ENCODE data around the gene KLHL1.

The KLHL1 gene

DNA sequence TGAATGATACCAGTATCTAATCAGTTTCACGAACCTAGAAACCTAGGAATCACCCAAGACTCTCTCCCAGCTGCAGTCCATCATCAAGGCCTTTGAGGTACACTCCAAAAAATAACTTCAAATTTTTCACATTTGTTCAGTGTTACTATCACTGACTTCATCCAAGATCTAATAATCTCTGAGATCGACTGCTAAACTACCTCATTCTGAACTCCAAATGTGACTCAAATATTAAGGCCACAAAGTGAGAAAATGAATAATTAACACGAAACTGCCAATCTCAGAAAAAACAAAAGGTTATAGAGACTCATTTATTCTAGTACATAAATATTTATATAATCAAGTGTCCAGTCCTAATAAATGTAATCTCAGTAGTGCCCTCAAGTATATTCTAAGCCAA, 430.9 kb downstream of the KLHL1 start:
- Histone ChIP-seq H3K14ac (ENCODE audit: low read length) (no peak overlapping the region), H4K8ac (ENCODE audit: low read depth, low read length) (no peak overlapping the region), H3K23ac (ENCODE audit: low read length) (no peak overlapping the region), H3K4me3 (ENCODE audit: low read depth, low read length) (no peak overlapping the region), H2BK120ac (ENCODE audit: insufficient read depth, low read length, poor library complexity) (no peak overlapping the region), H3K4me1 (ENCODE audit: control insufficient read depth in 1 of 2, insufficient read depth in 2 of 2, low read length in 2 of 2) (no peaks in the 10 kb centered on the region), H2BK5ac (ENCODE audit: low read depth, low read length, poor library complexity) (no peak overlapping the region), H2AK5ac (ENCODE audit: low read length) (no peak overlapping the region), H3K79me2 (ENCODE audit: control insufficient read depth, insufficient read depth, low read length, poor library complexity) (no peaks in the 10 kb centered on the region), H2AFZ (ENCODE audit: insufficient read depth, low read length, poor library complexity) (no peak overlapping the region), H3K79me1 (ENCODE audit: low read length) (no peaks in the 10 kb centered on the region), H3K36me3 (ENCODE audit: control insufficient read depth in 1 of 2, insufficient read depth in 2 of 2, low read length in 2 of 2) (no peaks in the 10 kb centered on the region), H3K27me3 (ENCODE audit: insufficient read depth, low read length) (no peaks in the 10 kb centered on the region), H3K18ac (ENCODE audit: low read length) (no peak overlapping the region), H2BK12ac (ENCODE audit: low read length) (no peak overlapping the region), H4K91ac (ENCODE audit: low read depth, low read length) (no peak overlapping the region), H3K9ac (ENCODE audit: low read length) (no peak overlapping the region), H3K4me2 (ENCODE audit: low read length) (no peak overlapping the region), H3K27ac (ENCODE audit: low read depth, low read length) (no peak overlapping the region), H4K12ac (ENCODE audit: low read depth, low read length) (no peak overlapping the region), H3K4ac (ENCODE audit: low read depth, low read length) (no peak overlapping the region), H3K9me3 (ENCODE audit: insufficient read depth, low read depth, low read length) (no peaks in the 10 kb centered on the region)
- WGBS (ENCODE audit: extremely low coverage, insufficient coverage, insufficient read length): no CpG with 5 or more reads among the region's 3 CpGs
- DNase-seq: no peak

DNA sequence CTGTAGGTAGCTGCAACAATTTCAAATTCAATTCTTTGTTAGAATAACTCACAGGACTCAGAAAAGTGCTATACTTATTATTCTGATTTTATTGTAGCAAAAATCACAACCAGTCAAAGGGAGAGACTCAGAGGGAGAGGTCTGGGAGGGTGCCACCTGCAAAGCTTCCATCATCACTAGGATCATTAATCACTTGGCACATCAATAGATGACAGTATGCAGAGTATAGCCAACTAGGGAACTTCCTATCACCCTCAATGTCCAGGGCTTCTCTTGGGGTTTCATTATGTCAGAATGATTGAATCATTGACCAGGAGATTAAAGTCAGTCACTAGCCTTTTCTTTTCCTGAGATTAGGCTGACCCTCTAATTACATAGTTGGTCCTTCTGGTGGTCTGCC, 432.0 kb downstream of the KLHL1 start:
- Histone ChIP-seq H2AFZ (ENCODE audit: insufficient read depth, low read length, poor library complexity) (no peak overlapping the region), H3K4ac (ENCODE audit: low read depth, low read length) (no peak overlapping the region), H4K12ac (ENCODE audit: low read depth, low read length) (no peak overlapping the region), H3K36me3 (ENCODE audit: control insufficient read depth in 1 of 2, insufficient read depth in 2 of 2, low read length in 2 of 2) (no peaks in the 10 kb centered on the region), H3K23ac (ENCODE audit: low read length) (no peak overlapping the region), H3K4me2 (ENCODE audit: low read length) (no peak overlapping the region), H4K8ac (ENCODE audit: low read depth, low read length) (no peak overlapping the region), H2BK120ac (ENCODE audit: insufficient read depth, low read length, poor library complexity) (no peak overlapping the region), H4K91ac (ENCODE audit: low read depth, low read length) (no peak overlapping the region), H3K9ac (ENCODE audit: low read length) (no peak overlapping the region), H3K18ac (ENCODE audit: low read length) (no peak overlapping the region), H3K9me3 (ENCODE audit: insufficient read depth, low read depth, low read length) (no peaks in the 10 kb centered on the region), H3K79me1 (ENCODE audit: low read length) (no peaks in the 10 kb centered on the region), H2BK5ac (ENCODE audit: low read depth, low read length, poor library complexity) (no peak overlapping the region), H3K27ac (ENCODE audit: low read depth, low read length) (no peak overlapping the region), H3K4me3 (ENCODE audit: low read depth, low read length) (no peak overlapping the region), H3K27me3 (ENCODE audit: insufficient read depth, low read length) (no peaks in the 10 kb centered on the region), H3K4me1 (ENCODE audit: control insufficient read depth in 1 of 2, insufficient read depth in 2 of 2, low read length in 2 of 2) (no peaks in the 10 kb centered on the region), H3K14ac (ENCODE audit: low read length) (no peak overlapping the region), H2BK12ac (ENCODE audit: low read length) (no peak overlapping the region), H3K79me2 (ENCODE audit: control insufficient read depth, insufficient read depth, low read length, poor library complexity) (no peaks in the 10 kb centered on the region), H2AK5ac (ENCODE audit: low read length) (no peak overlapping the region)
- DNase-seq: no peak

DNA sequence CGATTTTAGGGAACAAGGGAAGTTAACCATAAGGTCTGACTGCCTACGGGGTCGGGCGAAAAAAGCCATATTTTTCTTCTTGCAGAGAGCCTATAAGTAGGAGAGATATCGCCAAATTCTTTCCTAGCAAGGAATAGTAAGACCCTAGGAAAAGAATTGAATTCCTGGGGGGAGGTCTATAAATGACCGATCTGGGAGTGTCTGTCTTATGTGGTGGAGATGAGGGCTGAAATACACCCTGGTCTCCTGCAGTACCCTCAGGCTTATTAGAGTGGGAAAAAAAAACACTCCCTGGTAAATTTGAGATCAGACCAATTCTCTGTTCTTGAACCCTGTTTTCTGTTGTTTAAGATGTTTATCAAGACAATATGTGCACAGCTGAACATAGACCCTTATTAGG, 448.1 kb downstream of the KLHL1 start:
- Histone ChIP-seq H3K27ac (ENCODE audit: low read depth, low read length) (no peak overlapping the region), H3K23ac (ENCODE audit: low read length) (no peak overlapping the region), H2BK120ac (ENCODE audit: insufficient read depth, low read length, poor library complexity) (no peak overlapping the region), H2AK5ac (ENCODE audit: low read length) (no peak overlapping the region), H3K18ac (ENCODE audit: low read length) (no peak overlapping the region), H4K91ac (ENCODE audit: low read depth, low read length) (no peak overlapping the region), H4K8ac (ENCODE audit: low read depth, low read length) (no peak overlapping the region), H3K27me3 (ENCODE audit: insufficient read depth, low read length) (no peaks in the 10 kb centered on the region), H3K14ac (ENCODE audit: low read length) (no peak overlapping the region), H3K9ac (ENCODE audit: low read length) (no peak overlapping the region), H2BK5ac (ENCODE audit: low read depth, low read length, poor library complexity) (no peak overlapping the region), H3K79me1 (ENCODE audit: low read length) (no peaks in the 10 kb centered on the region), H3K79me2 (ENCODE audit: control insufficient read depth, insufficient read depth, low read length, poor library complexity) (no peaks in the 10 kb centered on the region), H2BK12ac (ENCODE audit: low read length) (no peak overlapping the region), H4K12ac (ENCODE audit: low read depth, low read length) (no peak overlapping the region), H3K9me3 (ENCODE audit: insufficient read depth, low read depth, low read length) (no peaks in the 10 kb centered on the region), H3K4me3 (ENCODE audit: low read depth, low read length) (no peak overlapping the region), H3K4me1 (ENCODE audit: control insufficient read depth in 1 of 2, insufficient read depth in 2 of 2, low read length in 2 of 2) (no peaks in the 10 kb centered on the region), H2AFZ (ENCODE audit: insufficient read depth, low read length, poor library complexity) (no peak overlapping the region), H3K36me3 (ENCODE audit: control insufficient read depth in 1 of 2, insufficient read depth in 2 of 2, low read length in 2 of 2) (no peaks in the 10 kb centered on the region), H3K4ac (ENCODE audit: low read depth, low read length) (no peak overlapping the region), H3K4me2 (ENCODE audit: low read length) (no peak overlapping the region)
- no CpG with 5 or more reads among the region's 6 CpGs for WGBS (ENCODE audit: extremely low coverage, insufficient coverage, insufficient read length)
- no peak for DNase-seq

DNA sequence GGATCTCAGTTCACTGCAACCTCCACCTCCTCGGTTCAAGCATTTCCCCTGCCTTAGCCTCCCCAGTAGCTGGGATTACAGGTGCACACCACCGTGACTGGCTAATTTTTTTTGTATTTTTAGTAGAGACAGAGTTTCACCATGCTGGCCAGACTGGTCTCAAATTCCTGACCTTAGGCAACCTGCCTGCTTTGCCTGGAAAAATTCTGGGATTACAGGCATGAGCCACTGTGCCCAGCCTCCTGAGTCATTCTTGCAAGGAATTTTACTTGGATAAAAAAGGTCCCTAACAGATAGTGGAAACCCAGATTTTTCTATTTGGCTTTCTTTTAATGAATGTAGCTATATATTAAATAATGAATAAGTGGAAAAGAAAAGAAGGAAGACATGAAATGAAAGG, 450.6 kb downstream of the KLHL1 start:
- WGBS (ENCODE audit: extremely low coverage, insufficient coverage, insufficient read length): no CpG with 5 or more reads among the region's 2 CpGs
- Histone ChIP-seq H3K9ac (ENCODE audit: low read length) (no peak overlapping the region), H3K79me2 (ENCODE audit: control insufficient read depth, insufficient read depth, low read length, poor library complexity) (no peaks in the 10 kb centered on the region), H3K23ac (ENCODE audit: low read length) (no peak overlapping the region), H3K4me3 (ENCODE audit: low read depth, low read length) (no peak overlapping the region), H3K4me1 (ENCODE audit: control insufficient read depth in 1 of 2, insufficient read depth in 2 of 2, low read length in 2 of 2) (no peaks in the 10 kb centered on the region), H3K4me2 (ENCODE audit: low read length) (no peak overlapping the region), H3K9me3 (ENCODE audit: insufficient read depth, low read depth, low read length) (no peaks in the 10 kb centered on the region), H2AFZ (ENCODE audit: insufficient read depth, low read length, poor library complexity) (no peak overlapping the region), H4K12ac (ENCODE audit: low read depth, low read length) (no peak overlapping the region), H3K27me3 (ENCODE audit: insufficient read depth, low read length) (no peaks in the 10 kb centered on the region), H3K79me1 (ENCODE audit: low read length) (no peaks in the 10 kb centered on the region), H3K18ac (ENCODE audit: low read length) (no peak overlapping the region), H2BK12ac (ENCODE audit: low read length) (no peak overlapping the region), H3K14ac (ENCODE audit: low read length) (no peak overlapping the region), H4K8ac (ENCODE audit: low read depth, low read length) (no peak overlapping the region), H3K36me3 (ENCODE audit: control insufficient read depth in 1 of 2, insufficient read depth in 2 of 2, low read length in 2 of 2) (no peaks in the 10 kb centered on the region), H3K27ac (ENCODE audit: low read depth, low read length) (no peak overlapping the region), H3K4ac (ENCODE audit: low read depth, low read length) (no peak overlapping the region), H4K91ac (ENCODE audit: low read depth, low read length) (no peak overlapping the region), H2BK120ac (ENCODE audit: insufficient read depth, low read length, poor library complexity) (no peak overlapping the region), H2BK5ac (ENCODE audit: low read depth, low read length, poor library complexity) (no peak overlapping the region), H2AK5ac (ENCODE audit: low read length) (no peak overlapping the region)
- DNase-seq: peak; percentile 62 to 75

DNA sequence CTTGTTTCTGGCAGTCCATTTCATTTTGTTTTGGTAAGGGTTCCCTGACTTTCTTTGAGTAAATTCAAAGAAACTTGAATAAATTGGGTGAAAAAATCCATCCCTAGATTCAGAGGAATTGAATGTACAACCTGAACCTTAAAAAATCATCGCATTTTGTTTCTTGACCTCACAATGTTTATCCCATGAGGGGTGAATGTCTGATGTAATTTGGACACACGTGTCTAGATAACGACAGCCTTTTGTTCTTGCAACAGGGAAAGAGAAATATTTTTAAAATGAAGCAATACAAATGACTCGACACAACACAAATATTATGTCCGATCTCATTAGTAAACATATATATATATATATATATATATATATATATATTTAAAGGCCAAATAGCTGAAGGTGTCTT, 453.9 kb downstream of the KLHL1 start:
- H3K4ac ChIP-seq (ENCODE audit: low read depth, low read length): no peak overlapping the region
- no peak overlapping the region for H3K27ac ChIP-seq (ENCODE audit: low read depth, low read length)
- no peak overlapping the region for H3K4me3 ChIP-seq (ENCODE audit: low read depth, low read length)
- H4K91ac ChIP-seq (ENCODE audit: low read depth, low read length): no peak overlapping the region
- H2AK5ac ChIP-seq (ENCODE audit: low read length): no peak overlapping the region
- no peak overlapping the region for H3K4me2 ChIP-seq (ENCODE audit: low read length)
- H4K8ac ChIP-seq (ENCODE audit: low read depth, low read length): no peak overlapping the region
- no peaks in the 10 kb centered on the region for H3K79me2 ChIP-seq (ENCODE audit: control insufficient read depth, insufficient read depth, low read length, poor library complexity)
- H3K9me3 ChIP-seq (ENCODE audit: insufficient read depth, low read depth, low read length): no peaks in the 10 kb centered on the region
- no peaks in the 10 kb centered on the region for H3K79me1 ChIP-seq (ENCODE audit: low read length)
- H2BK12ac ChIP-seq (ENCODE audit: low read length): no peak overlapping the region
- peak in 1 of 2 donors; percentile 12 for DNase-seq
- WGBS (ENCODE audit: extremely low coverage, insufficient coverage, insufficient read length): no CpG with 5 or more reads among the region's 5 CpGs
- H3K36me3 ChIP-seq (ENCODE audit: control insufficient read depth in 1 of 2, insufficient read depth in 2 of 2, low read length in 2 of 2): no peaks in the 10 kb centered on the region
- no peak overlapping the region for H3K18ac ChIP-seq (ENCODE audit: low read length)
- H3K23ac ChIP-seq (ENCODE audit: low read length): no peak overlapping the region
- no peak overlapping the region for H2AFZ ChIP-seq (ENCODE audit: insufficient read depth, low read length, poor library complexity)
- no peak overlapping the region for H3K9ac ChIP-seq (ENCODE audit: low read length)
- H3K27me3 ChIP-seq (ENCODE audit: insufficient read depth, low read length): no peaks in the 10 kb centered on the region
- H3K14ac ChIP-seq (ENCODE audit: low read length): no peak overlapping the region
- no peaks in the 10 kb centered on the region for H3K4me1 ChIP-seq (ENCODE audit: control insufficient read depth in 1 of 2, insufficient read depth in 2 of 2, low read length in 2 of 2)
- H2BK120ac ChIP-seq (ENCODE audit: insufficient read depth, low read length, poor library complexity): no peak overlapping the region
- H4K12ac ChIP-seq (ENCODE audit: low read depth, low read length): no peak overlapping the region
- no peak overlapping the region for H2BK5ac ChIP-seq (ENCODE audit: low read depth, low read length, poor library complexity)

Data from trophoblast cell (in vitro differentiated cells and primary cell).